Inferior parietal cortex (tissue), 1 donor: ENCODE data around the gene KCNG2.
"Not testable (repeated sequence)": the region's sequence is repeated elsewhere in the genome, so short reads cannot be mapped to it uniquely, and the experiment has no call there.

Experiments
- DNase-seq: peaks from one replicate; pipeline ENCODE4 v3.0.0-alpha.2; 2016; ENCODE audit errors: extremely low spot score

Gene KCNG2

GRCh38 chr18:79869591-79870300 lies 72.0 kb downstream of the KCNG2 start:
- no peak for DNase-seq

GRCh38 chr18:79870301-79871025 lies 72.7 kb downstream of the KCNG2 start:
- DNase-seq: peak; percentile 39

GRCh38 chr18:79871026-79871390 lies 73.3 kb downstream of the KCNG2 start:
- no peak for DNase-seq

- no peak for DNase-seq
Observed at GRCh38 chr18:79871481-79872091, 73.8 kb downstream of the KCNG2 start.

GRCh38 chr18:79872527-79873444 lies 75.0 kb downstream of the KCNG2 start:
- no peak for DNase-seq

- no peak for DNase-seq
Observed at GRCh38 chr18:79873449-79874110, 75.8 kb downstream of the KCNG2 start.

GRCh38 chr18:79874553-79875530 lies 77.1 kb downstream of the KCNG2 start:
- no peak for DNase-seq

- no peak for DNase-seq
Observed at GRCh38 chr18:79875531-79875919, 77.8 kb downstream of the KCNG2 start.

DNA sequence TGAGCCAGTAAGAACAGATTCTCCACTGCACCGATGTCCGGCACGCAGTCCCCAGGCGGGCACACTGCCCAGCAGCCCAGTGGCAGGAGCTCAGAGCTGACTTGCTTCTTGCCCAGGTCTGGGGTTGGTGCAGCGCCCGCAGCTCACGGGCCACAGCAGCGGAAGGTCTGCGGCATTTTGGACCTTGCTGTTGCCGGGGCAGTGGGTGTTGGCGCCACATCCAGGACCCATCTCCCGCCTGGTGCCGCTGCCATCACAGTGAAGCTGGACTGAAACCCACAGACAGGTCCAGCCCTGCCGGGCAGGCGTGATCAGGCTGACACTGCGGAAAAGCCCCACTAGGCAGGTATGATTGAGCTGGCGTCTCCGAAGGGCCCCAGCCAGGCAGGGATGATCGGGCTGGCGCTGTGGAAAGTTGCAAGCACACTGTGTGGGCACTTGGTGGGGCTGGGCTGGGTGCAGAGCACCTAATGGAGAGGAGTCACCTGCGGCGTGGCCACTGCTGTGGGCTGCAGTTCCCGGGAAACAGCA lies 78.3 kb downstream of the KCNG2 start:
- no peak for DNase-seq

- no peak for DNase-seq
Observed at GRCh38 chr18:79876497-79876896, 78.8 kb downstream of the KCNG2 start.

DNA sequence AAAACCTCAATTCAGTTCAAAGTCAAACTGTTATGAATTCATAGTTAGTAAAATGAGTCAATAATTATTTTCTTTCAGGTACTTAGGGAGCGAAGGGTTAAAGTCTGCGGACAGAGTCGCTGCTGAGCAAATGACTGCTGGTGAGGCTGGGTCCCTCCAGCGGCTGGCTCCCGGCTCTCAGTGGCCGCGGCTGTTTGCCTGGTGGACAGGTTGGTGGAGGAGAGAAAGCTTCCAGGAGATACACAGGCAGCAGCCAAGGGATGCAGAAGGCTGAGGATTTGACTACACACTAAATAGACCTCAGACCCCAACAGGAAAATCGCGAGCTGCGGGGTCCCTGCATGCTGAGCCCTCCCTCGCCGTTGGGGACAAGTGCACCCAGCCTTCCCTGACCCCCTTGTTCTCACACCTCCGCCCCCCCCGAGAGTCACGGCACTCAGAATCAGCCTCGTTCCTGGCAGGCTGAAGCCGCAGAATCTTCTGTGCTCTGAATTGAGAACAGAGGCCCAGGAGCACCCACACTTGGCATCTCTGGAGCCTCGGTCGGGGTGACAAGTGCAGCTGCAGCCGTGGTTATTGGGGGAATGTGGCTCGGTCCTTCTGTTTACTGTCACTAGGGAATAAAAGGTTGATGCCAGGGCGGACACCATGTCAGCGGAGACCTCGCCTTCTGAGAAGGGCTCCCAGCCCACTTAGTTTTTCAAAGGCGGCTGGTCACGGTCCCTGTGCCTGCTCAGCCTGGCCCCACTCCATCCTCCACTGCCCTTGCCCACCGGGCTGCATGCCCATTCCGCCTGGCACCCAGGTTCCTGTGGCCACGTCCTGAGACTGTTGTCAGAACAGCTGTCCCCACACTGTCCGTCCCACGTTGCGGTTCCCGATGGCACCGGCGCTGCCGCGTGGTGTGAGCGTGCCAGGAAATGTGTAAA lies 79.7 kb downstream of the KCNG2 start:
- no peak for DNase-seq

- not testable (repeated sequence) for DNase-seq
Observed at GRCh38 chr18:79878246-79878645, 80.5 kb downstream of the KCNG2 start.

- DNase-seq: no peak
Observed at GRCh38 chr18:79878741-79879378, 81.1 kb downstream of the KCNG2 start.

GRCh38 chr18:79879566-79879965 lies 81.8 kb downstream of the KCNG2 start:
- DNase-seq: no peak

DNA sequence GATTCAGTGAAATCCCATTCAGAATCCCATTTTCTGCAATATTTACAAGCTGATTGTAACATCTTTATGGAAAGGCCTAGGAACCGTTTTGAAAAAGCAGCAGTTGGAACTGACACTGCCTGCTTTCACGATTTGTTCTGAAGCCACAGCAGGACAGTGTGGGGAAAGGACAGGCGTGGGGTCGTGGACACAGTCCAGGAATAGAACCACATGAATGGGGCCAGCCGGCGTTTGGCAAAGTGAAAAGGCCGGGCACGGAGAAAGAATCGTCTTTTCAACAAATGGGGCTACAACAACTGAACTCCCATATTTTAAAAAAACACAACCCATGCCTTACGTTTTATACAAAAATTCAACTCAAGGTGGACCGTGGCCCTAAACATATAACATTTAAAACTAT lies 84.0 kb downstream of the KCNG2 start:
- DNase-seq: no peak

DNA sequence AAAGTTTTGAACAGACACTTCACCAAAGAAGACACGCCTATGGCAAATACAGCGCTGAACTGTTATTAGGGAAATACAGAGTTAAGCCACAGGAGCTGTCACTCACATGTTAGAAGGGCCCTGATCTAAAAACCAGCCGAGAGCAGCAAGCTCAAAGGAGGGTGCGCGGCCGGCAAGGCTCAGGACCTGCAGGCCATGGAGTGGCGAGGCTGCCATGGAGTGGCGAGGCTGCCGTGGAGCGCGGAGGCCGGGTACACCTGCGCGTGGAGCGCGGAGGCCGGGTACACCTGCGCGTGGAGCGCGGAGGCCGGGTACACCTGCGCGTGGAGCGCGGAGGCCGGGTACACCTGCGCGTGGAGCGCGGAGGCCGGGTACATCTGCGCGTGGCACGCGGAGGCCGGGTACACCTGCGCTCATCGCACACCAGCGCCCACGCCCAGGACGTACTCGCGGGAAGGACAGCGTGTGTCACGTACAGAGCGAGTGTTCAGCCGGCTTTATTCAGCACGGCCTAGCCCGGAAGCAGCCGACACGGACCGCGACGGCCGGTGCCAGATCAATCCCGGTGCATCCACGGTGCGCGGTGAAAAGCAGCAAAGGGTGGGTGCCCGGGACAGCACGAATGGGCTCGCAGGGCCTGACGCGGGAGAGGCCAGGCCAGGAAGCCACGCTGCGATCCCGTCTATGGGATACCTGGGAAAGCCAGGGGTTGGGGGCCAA lies 84.9 kb downstream of the KCNG2 start:
- no peak for DNase-seq

DNA sequence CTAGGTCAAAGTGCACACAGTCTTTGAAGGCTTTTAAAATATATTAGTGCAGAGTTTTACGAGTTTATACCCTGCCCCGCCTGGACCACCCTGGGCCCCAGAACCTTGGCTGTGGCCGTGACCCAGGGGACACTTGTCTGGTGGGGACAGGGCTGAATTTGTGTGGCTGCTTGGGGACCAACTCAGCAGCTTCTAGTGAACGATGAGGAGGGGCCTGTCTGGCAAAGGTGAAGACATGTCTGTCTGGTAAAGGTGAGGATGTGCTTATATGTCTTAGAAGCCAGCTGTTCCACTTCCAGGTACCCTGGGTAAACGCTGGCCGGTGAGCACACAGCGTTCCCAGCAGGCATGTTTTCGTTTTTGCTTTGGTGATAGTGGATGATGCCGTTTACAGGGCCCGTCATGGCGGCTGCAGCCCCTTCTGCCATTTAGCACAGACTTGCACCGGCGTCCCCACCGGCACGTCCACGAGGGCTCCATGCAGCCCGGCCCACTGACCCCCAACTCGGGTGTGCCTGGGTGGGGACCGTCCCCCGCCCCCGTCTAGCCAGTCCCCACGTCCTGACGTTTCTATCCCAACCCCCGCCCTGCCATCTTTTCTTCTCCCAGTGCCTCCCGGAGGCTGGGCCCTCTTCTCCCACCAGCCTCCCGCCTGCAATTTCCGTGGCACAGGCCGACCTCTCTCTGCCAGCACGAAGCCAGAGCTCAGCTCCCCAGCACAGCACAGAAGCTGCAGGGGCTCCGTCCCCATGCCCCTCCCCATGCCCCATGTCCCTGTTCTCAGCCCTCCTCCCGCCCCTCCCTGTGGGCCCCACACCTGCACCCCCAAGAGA lies 85.9 kb downstream of the KCNG2 start:
- no peak for DNase-seq
